NCI-H748 (cell line): ENCODE measurements around the gene SETD5.

ENCODE experiments used
- DNase-seq: peaks from one replicate; lab custom pipeline; 2025; ENCODE audit not compliant: unreplicated experiment; lab: John Stamatoyannopoulos, UW

The SETD5 gene

GRCh38 chr3:9388562-9389272 lies 8.7 kb upstream of the SETD5 start:
- DNase-seq = no peak

DNA sequence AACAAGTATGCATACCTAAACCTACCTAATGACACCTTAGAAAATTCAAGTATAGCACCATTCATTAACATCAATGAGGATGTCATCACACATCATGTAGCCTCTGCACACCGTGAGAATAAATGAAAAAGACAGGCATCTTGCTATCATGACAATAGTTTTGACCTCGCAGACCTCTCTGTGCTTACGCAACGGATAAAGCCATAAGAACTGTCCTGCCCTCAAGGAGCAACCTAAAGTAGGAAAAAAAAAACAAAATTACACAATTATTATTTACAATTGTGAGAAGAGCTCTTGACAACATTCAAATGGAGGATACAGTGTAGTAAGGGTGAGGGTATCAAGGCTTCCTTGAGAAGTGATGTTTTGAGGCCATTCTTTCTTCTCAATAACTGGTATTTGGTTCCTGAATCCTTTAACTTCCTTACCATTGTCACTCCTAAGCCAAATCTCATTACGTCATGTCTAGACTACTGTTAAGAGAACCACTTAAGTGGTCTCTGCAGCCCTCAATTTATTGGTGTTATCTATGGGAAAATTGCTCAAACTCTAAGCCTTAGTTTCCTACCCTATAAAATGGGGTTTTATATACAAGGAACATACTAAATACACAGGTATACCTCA lies 7.0 kb upstream of the SETD5 start:
- no peak for DNase-seq

- DNase-seq = no peak
Observed at GRCh38 chr3:9392041-9392440, 5.4 kb upstream of the SETD5 start.

DNA sequence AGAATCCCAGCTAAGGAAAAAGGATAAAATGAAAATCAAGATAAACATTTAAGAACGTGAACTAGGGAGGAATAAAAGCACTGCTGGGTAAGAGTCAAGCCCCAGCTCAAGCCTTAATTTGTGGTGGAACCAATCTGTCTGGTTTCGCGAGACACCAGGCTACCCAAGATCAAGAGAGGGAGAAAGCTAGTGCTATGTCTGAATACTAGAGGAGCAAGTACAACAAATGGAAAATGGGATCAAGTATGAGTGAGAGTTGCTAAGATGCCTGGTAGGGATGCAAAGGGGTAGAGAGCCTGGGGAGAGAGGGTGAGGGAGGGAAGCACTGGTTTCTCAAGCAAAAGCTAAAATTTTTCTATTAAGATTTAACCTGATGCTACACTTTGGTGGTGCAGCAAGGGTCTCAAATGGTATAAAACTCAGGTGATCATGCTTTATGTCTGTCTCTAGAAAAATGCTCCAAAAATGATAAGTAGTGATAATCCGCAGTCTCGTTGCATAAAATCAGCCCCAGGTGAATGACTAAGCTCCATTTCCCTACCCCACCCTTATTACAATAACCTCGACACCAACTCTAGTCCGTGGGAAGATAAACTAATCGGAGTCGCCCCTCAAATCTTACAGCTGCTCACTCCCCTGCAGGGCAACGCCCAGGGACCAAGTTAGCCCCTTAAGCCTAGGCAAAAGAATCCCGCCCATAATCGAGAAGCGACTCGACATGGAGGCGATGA lies 1.7 kb upstream of the SETD5 start:
- DNase-seq = peak; percentile 1

GRCh38 chr3:9396301-9396631 lies 1.1 kb upstream of the SETD5 start:
- peak; percentile 96 for DNase-seq

DNA sequence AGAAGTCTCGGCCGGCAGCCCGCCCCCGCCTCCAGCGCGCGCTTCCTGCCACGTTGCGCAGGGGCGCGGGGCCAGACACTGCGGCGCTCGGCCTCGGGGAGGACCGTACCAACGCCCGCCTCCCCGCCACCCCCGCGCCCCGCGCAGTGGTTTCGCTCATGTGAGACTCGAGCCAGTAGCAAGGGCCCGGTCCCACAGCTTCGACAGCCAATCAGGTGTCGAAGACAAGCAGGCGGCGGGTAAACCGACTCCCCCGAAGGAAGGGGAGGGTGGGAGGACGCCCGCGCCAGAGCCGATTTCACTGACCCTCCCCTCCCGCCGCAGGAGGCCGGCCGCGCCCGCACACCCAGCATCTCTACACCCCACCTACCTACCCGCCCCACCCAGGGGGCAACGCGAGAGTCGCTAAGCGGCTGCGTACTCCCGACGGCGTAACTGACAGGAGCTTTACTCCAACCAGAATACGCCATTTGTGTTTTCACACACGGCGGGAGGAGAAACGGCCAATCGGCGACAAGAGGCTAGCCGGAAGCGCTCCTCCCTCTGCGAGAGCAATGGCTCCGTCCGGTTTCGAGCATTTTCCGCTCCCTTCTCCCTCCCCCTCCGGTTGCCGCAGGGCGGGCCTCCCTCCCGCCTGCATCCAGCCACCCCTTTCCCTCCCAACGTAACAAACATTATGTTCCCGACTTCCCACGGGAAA lies 633 bp upstream of the SETD5 start:
- peak; percentile 99 for DNase-seq

DNA sequence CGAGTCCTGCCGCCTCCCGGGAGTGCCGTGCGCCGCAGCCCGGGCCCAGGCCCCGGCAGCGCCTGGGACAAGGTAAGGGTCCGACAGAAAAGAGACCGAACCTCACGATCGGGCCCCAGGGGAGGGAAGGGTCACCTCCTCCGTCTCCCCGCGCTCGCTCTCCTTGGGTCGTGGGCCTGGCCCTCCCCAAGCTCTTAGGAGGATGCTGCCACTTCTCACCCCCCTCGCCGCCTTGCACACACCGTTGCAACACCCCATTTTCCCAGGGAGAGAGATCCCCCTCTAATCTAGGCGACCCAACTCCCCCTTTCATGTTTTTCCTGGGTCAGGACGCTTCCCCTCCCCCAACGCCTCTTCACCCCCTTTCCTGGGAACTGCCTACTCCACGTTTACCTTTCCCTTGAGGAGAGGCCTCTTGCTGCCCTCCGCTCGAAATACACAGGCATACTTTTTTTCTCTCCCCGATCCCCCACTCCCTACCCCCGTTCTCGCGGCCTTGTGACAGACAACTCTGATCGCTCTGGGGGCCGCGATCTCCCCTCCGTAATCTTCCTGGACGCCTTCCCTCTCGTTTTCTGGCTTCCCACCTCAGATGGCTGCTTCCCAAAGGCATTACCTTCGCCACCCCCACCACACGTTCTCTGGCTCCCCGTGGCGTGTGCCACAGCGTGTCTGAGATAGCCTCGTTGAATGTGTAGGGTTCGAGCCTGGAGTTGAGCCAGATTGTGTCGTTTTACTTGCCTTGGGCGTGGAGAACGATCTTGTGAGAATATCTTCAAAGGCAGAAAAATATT lies 688 bp downstream of the SETD5 start:
- peak; percentile 51 for DNase-seq

GRCh38 chr3:9398700-9399336 lies 1.4 kb downstream of the SETD5 start:
- peak; percentile 33 for DNase-seq

DNA sequence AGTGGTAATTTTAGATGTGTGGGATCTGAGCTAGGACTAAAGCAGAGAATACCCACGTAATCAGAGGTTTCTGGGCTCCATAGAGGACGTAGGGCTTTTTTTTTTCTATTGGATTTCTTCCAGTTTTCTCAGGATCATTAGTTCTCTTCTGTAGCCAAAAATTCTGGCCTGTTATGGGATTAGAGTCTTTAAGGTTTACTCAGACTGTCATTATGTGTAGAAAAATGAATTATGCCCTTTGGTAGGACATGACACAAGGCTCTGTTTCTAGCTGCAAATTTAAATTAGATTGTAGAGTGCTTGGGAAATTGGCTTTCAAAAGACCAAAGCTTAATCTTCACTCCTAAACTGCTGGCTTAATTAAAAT lies 1.9 kb downstream of the SETD5 start:
- DNase-seq = no peak

DNA sequence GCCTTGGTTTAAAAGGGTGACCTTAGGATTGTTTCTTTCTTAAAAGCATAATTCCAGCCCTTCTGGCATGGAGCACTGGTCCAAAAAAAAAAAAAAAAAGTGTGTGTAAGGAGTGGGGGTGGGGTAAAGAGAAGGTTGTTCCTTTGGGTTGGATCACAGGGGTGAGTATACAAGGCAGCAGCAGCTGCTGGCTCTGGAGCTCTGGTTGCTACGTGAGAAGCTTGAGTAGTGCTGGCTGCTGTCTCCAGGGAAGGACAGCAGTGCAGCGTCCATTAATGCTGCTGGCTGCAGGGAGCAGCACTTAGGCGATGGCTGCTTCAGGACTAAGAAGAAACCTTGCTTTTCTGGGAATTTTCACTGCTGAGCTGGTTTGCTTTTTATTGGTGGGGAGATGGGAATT lies 2.3 kb downstream of the SETD5 start:
- peak; percentile 85 for DNase-seq

- DNase-seq = no peak
Observed at GRCh38 chr3:9400616-9401015, 3.2 kb downstream of the SETD5 start.

DNA sequence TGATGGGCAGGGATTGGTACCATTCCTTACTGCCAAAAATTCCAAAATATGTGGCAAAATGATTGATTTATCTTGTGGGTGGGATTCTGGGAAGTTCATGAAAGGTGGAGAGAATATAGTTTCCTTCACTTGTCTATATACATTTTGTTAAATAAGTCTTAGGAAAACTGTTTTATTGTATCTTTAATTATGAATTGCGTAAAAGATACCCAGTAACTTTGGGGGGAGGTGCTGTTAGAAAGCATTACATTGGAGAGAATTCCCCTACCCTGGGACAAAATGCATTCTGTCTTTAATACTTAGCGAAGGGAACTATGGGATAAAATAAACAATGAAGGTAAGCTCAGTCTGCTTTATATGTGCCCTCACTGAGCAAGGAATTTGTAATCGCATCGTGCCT lies 4.6 kb downstream of the SETD5 start:
- no peak for DNase-seq

DNA sequence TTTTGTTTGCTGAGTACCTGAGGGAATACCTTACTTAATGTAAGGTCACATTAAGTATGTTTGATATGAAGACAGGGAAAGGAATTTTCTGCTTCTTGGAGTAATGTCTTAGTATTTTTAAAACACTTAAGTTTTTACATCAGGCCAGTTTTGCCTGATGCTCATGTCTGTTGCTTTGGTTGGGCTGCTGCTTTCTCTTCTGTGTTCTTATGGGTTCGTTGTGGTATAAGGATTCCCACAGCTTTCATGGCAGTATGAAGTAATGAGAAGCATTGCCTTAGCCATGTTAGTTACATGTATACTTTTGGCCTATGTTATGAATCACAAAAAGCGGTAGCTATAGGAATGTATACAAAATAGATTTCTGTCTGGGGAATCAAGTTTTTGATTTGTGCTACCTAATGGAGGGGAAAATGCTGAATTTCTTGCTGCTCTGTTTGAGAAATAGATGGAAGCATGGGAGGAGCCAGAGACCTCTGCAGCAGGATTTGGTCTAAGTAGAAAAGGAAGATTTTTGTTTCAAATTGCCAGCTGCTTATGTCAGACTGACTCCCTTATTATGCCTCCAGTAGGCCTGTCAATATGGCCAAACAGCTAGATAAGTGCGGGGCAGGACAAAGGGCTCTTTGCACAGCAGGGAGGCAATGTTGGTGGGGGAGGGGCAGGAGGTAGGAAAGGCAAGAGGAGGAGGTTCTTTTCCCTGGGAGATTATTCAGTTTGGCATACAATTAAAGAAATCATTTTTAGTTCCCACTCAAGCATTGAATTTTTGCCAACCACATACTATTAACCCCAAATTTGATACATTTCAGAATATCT lies 5.2 kb downstream of the SETD5 start:
- DNase-seq = peak; percentile 76

DNA sequence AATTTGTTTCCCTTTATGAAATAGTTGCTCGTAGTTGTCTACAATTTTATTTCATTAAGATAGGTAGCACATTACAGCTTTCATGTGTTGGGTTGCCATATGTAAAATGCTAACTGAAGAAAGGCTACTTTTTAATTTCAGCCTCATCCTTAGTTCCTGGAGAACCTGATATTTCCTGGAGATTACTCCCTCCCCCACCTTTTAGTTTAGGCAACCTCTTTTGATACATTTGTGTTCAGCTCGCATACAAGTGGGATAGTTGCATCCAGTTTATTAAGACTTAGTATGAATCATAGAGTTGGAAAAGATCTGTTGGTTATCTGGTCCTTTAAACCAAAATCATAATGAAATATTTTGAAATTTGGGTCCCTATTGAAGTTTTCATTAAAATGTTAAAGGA lies 6.0 kb downstream of the SETD5 start:
- DNase-seq = no peak

GRCh38 chr3:9404680-9405079 lies 7.3 kb downstream of the SETD5 start:
- peak; percentile 57 for DNase-seq

- DNase-seq = no peak
Observed at GRCh38 chr3:9405756-9406155, 8.3 kb downstream of the SETD5 start.

- no peak for DNase-seq
Observed at GRCh38 chr3:9406856-9407626, 9.6 kb downstream of the SETD5 start.

GRCh38 chr3:9408061-9408460 lies 10.6 kb downstream of the SETD5 start:
- DNase-seq = no peak

GRCh38 chr3:9408546-9408945 lies 11.1 kb downstream of the SETD5 start:
- DNase-seq = no peak
